ENCODE measurements around the gene RPA3. TPM values are rescaled to one million over a fixed set of nuclear protein-coding genes. Genes with fewer than 3 reads are reported as not detected.

RPA3 gene
- total RNA-seq, 1 experiment from 2014 or later = 87.5 TPM

- RAD21 ChIA-PET (ENCODE audit: low non-redundant PET in 1 of 2, low total read pairs in 2 of 2, uncharacterized antibody in 2 of 2, unreplicated experiment in 2 of 2) = no interaction called here
- Histone ChIP-seq H3K9me3 (ENCODE audit: control insufficient read depth in 1 of 2, insufficient read depth in 1 of 2, low read depth in 1 of 2, low read length in 2 of 2) (no peaks in the 10 kb centered on the region), H3K79me2 (ENCODE audit: insufficient read depth, low read length) (no peaks in the 10 kb centered on the region), H3K4me1 (ENCODE audit: control insufficient read depth in 1 of 2, insufficient read depth in 2 of 2, low read length in 2 of 2) (no peaks in the 10 kb centered on the region), H3K4me3 (replicated peaks in 1 of 2; ENCODE audit: low read depth in 1 of 2, low read length in 2 of 2) (no peak overlapping the region), H3K27ac (ENCODE audit: low read depth, low read length) (no peak overlapping the region), H3K4me2 (ENCODE audit: low read length) (no peak overlapping the region), H3K27me3 (ENCODE audit: insufficient read depth, low read length) (no peaks in the 10 kb centered on the region), H3K9me2 (ENCODE audit: insufficient read depth) (no peaks in the 10 kb centered on the region), H2AFZ (ENCODE audit: low read depth, low read length, poor library complexity, severe bottlenecking) (no peak overlapping the region), H3K36me3 (ENCODE audit: control insufficient read depth in 1 of 2, insufficient read depth in 2 of 2, low read length in 2 of 2) (no peaks in the 10 kb centered on the region), H4K20me1 (ENCODE audit: insufficient read depth) (no peaks in the 10 kb centered on the region), H3K9ac (ENCODE audit: low read length) (no peak overlapping the region)
- BruUV-seq (replicated peaks) = no TSS peak
- POLR2A ChIA-PET = no interaction called here
- intact Hi-C loops (cut with micrococcal nuclease) = no loop called here
- DNase-seq (ENCODE audit: low read depth, low spot score) (no peak), ATAC-seq (no peak)
- TF ChIP-seq EZH2phosphoT487 (IDR thresholded peaks at IDR 0.05; ENCODE audit: borderline replicate concordance) = no peak
- TF ChIP-seq SRF (IDR thresholded peaks at IDR 0.05; ENCODE audit: low read depth) = no peak
- no peak for TF ChIP-seq ZBTB33 (IDR thresholded peaks at IDR 0.05; ENCODE audit: extremely low read depth, insufficient replicate concordance, low read length)
- TF ChIP-seq SIN3A (IDR thresholded peaks at IDR 0.05; ENCODE audit: low read depth) = no peak
- TF ChIP-seq CEBPB (IDR thresholded peaks at IDR 0.05; ENCODE audit: low read depth) = no peak
- TF ChIP-seq POLR2AphosphoS5 (IDR thresholded peaks at IDR 0.05; ENCODE audit: low read depth, low read length) = no peak
- no peak for TF ChIP-seq ZFX (IDR thresholded peaks at IDR 0.05)
- CTCF ChIA-PET = no interaction called here
Observed at GRCh38 chr7:7703427-7703826, 15.0 kb downstream of the RPA3 start.

DNA sequence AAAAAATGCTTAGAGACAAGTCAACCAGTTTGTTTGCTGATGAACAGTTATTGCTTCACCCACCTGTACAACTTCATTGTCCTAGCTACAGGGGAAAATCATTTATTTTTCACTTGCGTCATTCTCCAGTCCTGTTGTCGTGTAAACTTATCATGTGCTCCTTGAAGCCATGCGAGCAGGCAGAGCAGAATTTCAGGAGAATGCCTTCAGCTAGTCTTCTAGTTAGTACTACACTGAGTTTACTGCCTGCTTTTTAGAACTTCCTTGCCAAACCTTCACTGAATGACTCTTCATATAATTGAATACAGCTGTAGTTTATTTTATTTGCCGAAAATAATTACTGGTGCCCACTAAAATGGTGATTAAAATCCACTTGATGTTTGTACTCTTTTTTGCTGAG, 15.6 kb downstream of the RPA3 start:
- H4K20me1 ChIP-seq (ENCODE audit: insufficient read depth) = no peaks in the 10 kb centered on the region
- no peaks in the 10 kb centered on the region for H3K79me2 ChIP-seq (ENCODE audit: insufficient read depth, low read length)
- H3K4me2 ChIP-seq (ENCODE audit: low read length) = no peak overlapping the region
- H3K4me3 ChIP-seq (replicated peaks in 1 of 2; ENCODE audit: low read depth in 1 of 2, low read length in 2 of 2) = no peak overlapping the region
- CTCF ChIA-PET = no interaction called here
- no peak for ATAC-seq
- POLR2A ChIA-PET = no interaction called here
- no peak overlapping the region for H3K9ac ChIP-seq (ENCODE audit: low read length)
- H3K9me3 ChIP-seq (ENCODE audit: control insufficient read depth in 1 of 2, insufficient read depth in 1 of 2, low read depth in 1 of 2, low read length in 2 of 2) = no peaks in the 10 kb centered on the region
- RAD21 ChIA-PET (ENCODE audit: low non-redundant PET in 1 of 2, low total read pairs in 2 of 2, uncharacterized antibody in 2 of 2, unreplicated experiment in 2 of 2) = no interaction called here
- intact Hi-C loops (cut with micrococcal nuclease) = no loop called here
- H2AFZ ChIP-seq (ENCODE audit: low read depth, low read length, poor library complexity, severe bottlenecking) = no peak overlapping the region
- H3K4me1 ChIP-seq (ENCODE audit: control insufficient read depth in 1 of 2, insufficient read depth in 2 of 2, low read length in 2 of 2) = peaks cover under 1 to 2% of the 10 kb centered on the region in 2 experiments; a peak in 1 of 4 replicates
- no peaks in the 10 kb centered on the region for H3K27me3 ChIP-seq (ENCODE audit: insufficient read depth, low read length)
- BruUV-seq (replicated peaks) = no TSS peak
- H3K9me2 ChIP-seq (ENCODE audit: insufficient read depth) = no peaks in the 10 kb centered on the region
- no peak for DNase-seq (ENCODE audit: low read depth, low spot score)
- H3K36me3 ChIP-seq (ENCODE audit: control insufficient read depth in 1 of 2, insufficient read depth in 2 of 2, low read length in 2 of 2) = no peaks in the 10 kb centered on the region
- no peak overlapping the region for H3K27ac ChIP-seq (ENCODE audit: low read depth, low read length)
- TF ChIP-seq ZFX (IDR thresholded peaks at IDR 0.05) (no peak), ELF1 (IDR thresholded peaks at IDR 0.05; ENCODE audit: borderline replicate concordance, low read depth) (no peak), ZBTB33 (IDR thresholded peaks at IDR 0.05; ENCODE audit: extremely low read depth, insufficient replicate concordance, low read length) (no peak), TCF7L2 (IDR thresholded peaks at IDR 0.05; ENCODE audit: borderline replicate concordance, extremely low read depth, insufficient read depth, insufficient read length) (no peak), CBX3 (IDR thresholded peaks at IDR 0.05; ENCODE audit: low read depth) (no peak), ATF3 (IDR thresholded peaks at IDR 0.05) (no peak), FOSL1 (IDR thresholded peaks at IDR 0.05; ENCODE audit: low read depth) (no peak), YY1 (IDR thresholded peaks at IDR 0.05; ENCODE audit: extremely low read depth, insufficient replicate concordance, low read depth, low read length) (no peak), SRF (IDR thresholded peaks at IDR 0.05; ENCODE audit: low read depth) (no peak), EZH2 (IDR thresholded peaks at IDR 0.05) (no peak)
- TF ChIP-seq, protein P1, sequence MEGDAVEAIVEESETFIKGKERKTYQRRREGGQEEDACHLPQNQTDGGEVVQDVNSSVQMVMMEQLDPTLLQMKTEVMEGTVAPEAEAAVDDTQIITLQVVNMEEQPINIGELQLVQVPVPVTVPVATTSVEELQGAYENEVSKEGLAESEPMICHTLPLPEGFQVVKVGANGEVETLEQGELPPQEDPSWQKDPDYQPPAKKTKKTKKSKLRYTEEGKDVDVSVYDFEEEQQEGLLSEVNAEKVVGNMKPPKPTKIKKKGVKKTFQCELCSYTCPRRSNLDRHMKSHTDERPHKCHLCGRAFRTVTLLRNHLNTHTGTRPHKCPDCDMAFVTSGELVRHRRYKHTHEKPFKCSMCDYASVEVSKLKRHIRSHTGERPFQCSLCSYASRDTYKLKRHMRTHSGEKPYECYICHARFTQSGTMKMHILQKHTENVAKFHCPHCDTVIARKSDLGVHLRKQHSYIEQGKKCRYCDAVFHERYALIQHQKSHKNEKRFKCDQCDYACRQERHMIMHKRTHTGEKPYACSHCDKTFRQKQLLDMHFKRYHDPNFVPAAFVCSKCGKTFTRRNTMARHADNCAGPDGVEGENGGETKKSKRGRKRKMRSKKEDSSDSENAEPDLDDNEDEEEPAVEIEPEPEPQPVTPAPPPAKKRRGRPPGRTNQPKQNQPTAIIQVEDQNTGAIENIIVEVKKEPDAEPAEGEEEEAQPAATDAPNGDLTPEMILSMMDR (IDR thresholded peaks at IDR 0.05 in 2 of 3, conservative IDR thresholded peaks at IDR 0.05 in 1 of 3; ENCODE audit: borderline replicate concordance in 1 of 3, insufficient read depth in 1 of 3, low read depth in 2 of 3, low read length in 2 of 3) = no peak

All from HCT116 (cell line).